Measurements from ENCODE around the gene KAZN. TPM values are rescaled to one million over a fixed set of nuclear protein-coding genes. Genes with fewer than 3 reads are reported as not detected.

Gene KAZN
- total RNA-seq, 2 experiments from 2014 or later, result 0.22 to 0.55 TPM

DNA sequence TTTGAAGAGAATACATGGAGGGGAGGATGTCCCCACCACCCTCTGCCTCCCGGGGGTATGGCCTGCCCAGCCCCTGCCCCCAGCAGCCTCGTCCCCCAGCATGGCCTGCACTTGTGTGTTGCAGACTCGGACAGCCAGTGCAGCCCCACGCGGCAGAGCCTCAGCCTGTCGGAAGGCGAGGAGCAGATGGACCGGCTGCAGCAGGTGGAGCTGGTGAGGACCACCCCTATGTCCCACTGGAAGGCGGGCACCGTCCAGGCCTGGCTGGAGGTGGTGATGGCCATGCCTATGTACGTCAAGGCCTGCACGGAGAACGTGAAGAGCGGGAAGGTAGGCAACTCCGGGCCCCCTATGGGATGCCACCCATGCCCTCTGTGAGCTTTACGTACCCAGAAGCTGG is 495.6 kb downstream of the KAZN start:
- TF ChIP-seq, protein P1, sequence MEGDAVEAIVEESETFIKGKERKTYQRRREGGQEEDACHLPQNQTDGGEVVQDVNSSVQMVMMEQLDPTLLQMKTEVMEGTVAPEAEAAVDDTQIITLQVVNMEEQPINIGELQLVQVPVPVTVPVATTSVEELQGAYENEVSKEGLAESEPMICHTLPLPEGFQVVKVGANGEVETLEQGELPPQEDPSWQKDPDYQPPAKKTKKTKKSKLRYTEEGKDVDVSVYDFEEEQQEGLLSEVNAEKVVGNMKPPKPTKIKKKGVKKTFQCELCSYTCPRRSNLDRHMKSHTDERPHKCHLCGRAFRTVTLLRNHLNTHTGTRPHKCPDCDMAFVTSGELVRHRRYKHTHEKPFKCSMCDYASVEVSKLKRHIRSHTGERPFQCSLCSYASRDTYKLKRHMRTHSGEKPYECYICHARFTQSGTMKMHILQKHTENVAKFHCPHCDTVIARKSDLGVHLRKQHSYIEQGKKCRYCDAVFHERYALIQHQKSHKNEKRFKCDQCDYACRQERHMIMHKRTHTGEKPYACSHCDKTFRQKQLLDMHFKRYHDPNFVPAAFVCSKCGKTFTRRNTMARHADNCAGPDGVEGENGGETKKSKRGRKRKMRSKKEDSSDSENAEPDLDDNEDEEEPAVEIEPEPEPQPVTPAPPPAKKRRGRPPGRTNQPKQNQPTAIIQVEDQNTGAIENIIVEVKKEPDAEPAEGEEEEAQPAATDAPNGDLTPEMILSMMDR (IDR thresholded peaks at IDR 0.05), result no peak
- H3K4me3 ChIP-seq (ENCODE audit: low read length), result no peak overlapping the region
- no peaks in the 10 kb centered on the region for H3K9me3 ChIP-seq (ENCODE audit: control insufficient read depth in 1 of 2, insufficient read depth in 1 of 2, low read length in 2 of 2)
- ATAC-seq (ENCODE audit: poor library complexity) (no peak), DNase-seq (no peak)
- no peak overlapping the region for H3K4me3 Mint-ChIP-seq
- no peak overlapping the region for H3K27ac Mint-ChIP-seq
- H3K4me1 ChIP-seq (ENCODE audit: insufficient read depth, low read length), result peaks cover 7% of the 10 kb centered on the region
- ChIA-PET CTCF (no interaction called here), POLR2A (no interaction called here)
- no peaks in the 10 kb centered on the region for H3K36me3 ChIP-seq (ENCODE audit: insufficient read depth, low read length)
- H3K36me3 Mint-ChIP-seq (ENCODE audit: low read depth), result no peaks in the 10 kb centered on the region
- H3K27me3 ChIP-seq (ENCODE audit: control insufficient read depth in 1 of 2, insufficient read depth in 2 of 2, low read length in 2 of 2), result peaks cover 0 to 2% of the 10 kb centered on the region in 2 experiments
- intact Hi-C loops (cut with DNase I, micrococcal nuclease), result no loop called here
- no peaks in the 10 kb centered on the region for H3K9me3 Mint-ChIP-seq
- no peak overlapping the region for H3K27ac ChIP-seq (ENCODE audit: low read depth in 1 of 2, low read length in 2 of 2)
- H3K4me1 Mint-ChIP-seq (ENCODE audit: low read depth), result peaks cover 5% of the 10 kb centered on the region
- peaks cover 3% of the 10 kb centered on the region for H3K27me3 Mint-ChIP-seq

GRCh38 chr1:15094719-15095495 is 496.4 kb downstream of the KAZN start:
- ATAC-seq (ENCODE audit: poor library complexity) (no peak), DNase-seq (no peak)
- Mint-ChIP-seq H3K36me3 (ENCODE audit: low read depth) (no peaks in the 10 kb centered on the region), H3K4me3 (no peak overlapping the region), H3K9me3 (no peaks in the 10 kb centered on the region), H3K27me3 (peaks cover 12% of the 10 kb centered on the region), H3K4me1 (ENCODE audit: low read depth) (peaks cover 7% of the 10 kb centered on the region), H3K27ac (no peak overlapping the region)
- TF ChIP-seq, protein P1 (IDR thresholded peaks at IDR 0.05), result no peak
- Histone ChIP-seq H3K36me3 (ENCODE audit: insufficient read depth, low read length) (no peaks in the 10 kb centered on the region), H3K27me3 (ENCODE audit: control insufficient read depth in 1 of 2, insufficient read depth in 2 of 2, low read length in 2 of 2) (peaks cover 2 to 8% of the 10 kb centered on the region in 2 experiments), H3K4me1 (ENCODE audit: insufficient read depth, low read length) (peaks cover 7% of the 10 kb centered on the region), H3K9me3 (ENCODE audit: control insufficient read depth in 1 of 2, insufficient read depth in 1 of 2, low read length in 2 of 2) (no peaks in the 10 kb centered on the region), H3K27ac (ENCODE audit: low read depth in 1 of 2, low read length in 2 of 2) (no peak overlapping the region), H3K4me3 (ENCODE audit: low read length) (no peak overlapping the region)
- POLR2A ChIA-PET, result no interaction called here
- CTCF ChIA-PET, result no interaction called here
- intact Hi-C loops (cut with DNase I, micrococcal nuclease), result no loop called here

- POLR2A ChIA-PET, result no interaction called here
- H3K4me3 ChIP-seq (ENCODE audit: low read length), result no peak overlapping the region
- no peak for DNase-seq
- H3K27ac ChIP-seq (ENCODE audit: low read depth in 1 of 2, low read length in 2 of 2), result no peak overlapping the region
- ATAC-seq (ENCODE audit: poor library complexity), result no peak
- no peaks in the 10 kb centered on the region for H3K36me3 ChIP-seq (ENCODE audit: insufficient read depth, low read length)
- H3K27me3 ChIP-seq (ENCODE audit: control insufficient read depth in 1 of 2, insufficient read depth in 2 of 2, low read length in 2 of 2), result peaks cover 5 to 11% of the 10 kb centered on the region in 2 experiments
- H3K9me3 Mint-ChIP-seq, result no peaks in the 10 kb centered on the region
- CTCF ChIA-PET, result no interaction called here
- H3K9me3 ChIP-seq (ENCODE audit: control insufficient read depth in 1 of 2, insufficient read depth in 1 of 2, low read length in 2 of 2), result no peaks in the 10 kb centered on the region
- no peak overlapping the region for H3K27ac Mint-ChIP-seq
- peaks cover 12% of the 10 kb centered on the region for H3K4me1 Mint-ChIP-seq (ENCODE audit: low read depth)
- H3K4me3 Mint-ChIP-seq, result no peak overlapping the region
- intact Hi-C loops (cut with DNase I, micrococcal nuclease), result no loop called here
- peaks cover 6% of the 10 kb centered on the region for H3K4me1 ChIP-seq (ENCODE audit: insufficient read depth, low read length)
- H3K36me3 Mint-ChIP-seq (ENCODE audit: low read depth), result no peaks in the 10 kb centered on the region
- peaks cover 17% of the 10 kb centered on the region for H3K27me3 Mint-ChIP-seq
- TF ChIP-seq, protein P1 (IDR thresholded peaks at IDR 0.05), result no peak
Observed at GRCh38 chr1:15095496-15095875, 497.0 kb downstream of the KAZN start.

All from CD4-positive, alpha-beta T cell (primary cell).